HG03196 (cell line): ENCODE results near the gene ZFYVE9.
A peak's percentile ranks its signal among the peaks of the same experiment; 100 is the strongest.

Source experiments
- ATAC-seq: cut with Tn5 transposase; IDR thresholded peaks from one replicate; pipeline ENCODE4 v1.9.1; 2021; ENCODE audit not compliant: unreplicated experiment

Gene ZFYVE9

DNA sequence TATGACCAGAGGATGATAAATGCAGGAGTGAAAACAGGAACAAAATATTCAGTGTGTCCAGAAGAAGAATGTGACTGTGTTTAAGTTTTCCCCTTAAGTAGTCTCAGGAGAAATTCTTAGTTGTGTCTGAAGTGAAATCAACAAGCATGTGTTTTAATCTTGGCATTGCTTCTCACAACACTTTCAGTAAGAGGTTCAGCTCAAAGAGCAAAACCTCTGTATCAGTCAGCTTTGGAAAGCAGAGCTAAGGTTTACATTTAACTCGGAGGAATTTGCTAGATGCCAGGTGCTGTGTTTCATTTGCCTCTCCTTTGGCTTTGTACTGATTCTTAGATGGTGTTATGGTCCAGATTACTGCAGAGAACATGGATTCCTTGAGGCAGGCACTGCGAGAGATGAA, 195.6 kb downstream of the ZFYVE9 start:
- no peak for ATAC-seq

DNA sequence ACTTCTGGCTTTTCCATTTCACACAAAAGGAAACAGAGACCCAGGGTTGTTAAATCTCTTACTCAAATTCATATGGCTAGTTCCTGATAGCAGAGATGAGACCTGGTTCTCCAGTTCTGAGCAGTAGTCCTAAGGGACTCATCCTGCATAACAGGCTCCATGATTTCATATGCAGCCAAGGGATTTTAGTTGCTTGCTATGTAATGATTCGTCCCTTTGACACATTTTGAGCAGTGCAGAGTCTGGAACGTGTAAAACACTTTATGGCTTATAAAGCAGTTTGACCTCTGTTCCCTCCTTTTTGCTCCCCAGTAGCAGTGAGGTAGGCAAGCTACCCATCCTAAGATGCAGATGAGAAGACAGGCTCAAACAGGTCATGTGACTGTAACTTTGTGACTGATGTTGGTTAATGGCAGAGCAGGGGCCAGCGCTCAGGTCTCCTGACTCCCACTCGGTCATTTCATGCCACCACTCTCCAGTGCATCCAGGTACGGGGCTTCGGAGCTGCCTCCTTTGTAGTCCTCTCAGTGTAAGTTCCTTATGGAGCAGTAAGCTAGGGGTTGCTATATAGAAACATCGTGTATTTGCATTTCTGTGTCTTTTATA, 199.9 kb downstream of the ZFYVE9 start:
- ATAC-seq = no peak

DNA sequence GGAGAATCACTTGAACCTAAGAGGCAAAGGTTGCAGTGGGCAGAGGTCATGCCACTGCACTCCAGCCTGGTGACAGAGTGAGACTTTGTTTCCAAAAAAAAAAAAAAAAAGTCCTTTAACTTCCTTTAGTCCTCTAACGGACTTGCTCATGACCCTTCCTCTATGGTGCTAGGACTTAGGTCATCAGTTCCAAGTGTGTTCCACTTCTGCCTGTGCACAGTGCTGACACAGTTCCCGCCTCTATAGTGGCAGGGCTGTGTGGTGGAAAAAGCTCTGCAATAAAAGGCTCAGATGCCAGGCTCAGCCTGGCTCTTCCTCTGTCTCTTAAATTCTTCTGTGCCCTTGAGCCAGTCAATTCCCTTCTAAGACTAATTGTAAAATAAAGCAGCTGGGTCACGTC, 202.1 kb downstream of the ZFYVE9 start:
- no peak for ATAC-seq

DNA sequence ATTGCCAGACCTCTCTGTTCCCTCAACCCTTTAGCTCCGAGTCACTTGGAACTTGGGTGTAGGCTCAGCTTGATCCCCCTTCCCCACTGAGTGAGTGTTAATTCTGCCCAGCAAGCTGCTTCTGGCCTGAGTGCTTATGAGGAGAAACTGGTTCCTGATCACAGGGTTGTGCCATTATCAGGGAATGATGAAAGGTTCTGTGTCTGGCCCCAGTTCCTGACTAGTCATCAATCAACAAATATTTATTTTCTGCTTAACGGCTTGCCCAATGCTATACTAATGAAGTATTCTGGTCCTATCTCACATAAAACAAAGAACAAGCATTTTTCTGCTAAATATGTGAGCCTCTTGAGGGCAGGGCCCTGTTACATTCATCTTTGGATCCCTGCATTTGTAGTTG, 203.4 kb downstream of the ZFYVE9 start:
- ATAC-seq = no peak

DNA sequence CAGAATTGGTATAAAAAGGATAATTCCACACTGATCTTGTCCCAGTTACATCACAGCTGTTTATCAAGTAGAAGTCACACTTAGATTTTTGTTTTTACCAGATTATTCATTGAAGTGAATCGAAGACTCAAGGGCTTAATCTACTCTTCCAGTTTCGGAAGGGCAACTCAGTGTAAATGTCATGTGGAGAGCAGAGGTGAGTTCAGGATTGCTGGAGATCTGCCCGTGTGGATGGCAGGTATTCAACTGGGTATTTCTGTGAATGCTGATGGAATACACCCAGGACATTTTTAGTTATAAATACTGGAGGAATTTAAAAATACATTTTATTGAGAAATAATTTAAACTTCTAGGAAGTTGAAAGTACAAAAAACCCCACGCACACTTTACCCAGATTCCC, 204.8 kb downstream of the ZFYVE9 start:
- ATAC-seq = no peak

DNA sequence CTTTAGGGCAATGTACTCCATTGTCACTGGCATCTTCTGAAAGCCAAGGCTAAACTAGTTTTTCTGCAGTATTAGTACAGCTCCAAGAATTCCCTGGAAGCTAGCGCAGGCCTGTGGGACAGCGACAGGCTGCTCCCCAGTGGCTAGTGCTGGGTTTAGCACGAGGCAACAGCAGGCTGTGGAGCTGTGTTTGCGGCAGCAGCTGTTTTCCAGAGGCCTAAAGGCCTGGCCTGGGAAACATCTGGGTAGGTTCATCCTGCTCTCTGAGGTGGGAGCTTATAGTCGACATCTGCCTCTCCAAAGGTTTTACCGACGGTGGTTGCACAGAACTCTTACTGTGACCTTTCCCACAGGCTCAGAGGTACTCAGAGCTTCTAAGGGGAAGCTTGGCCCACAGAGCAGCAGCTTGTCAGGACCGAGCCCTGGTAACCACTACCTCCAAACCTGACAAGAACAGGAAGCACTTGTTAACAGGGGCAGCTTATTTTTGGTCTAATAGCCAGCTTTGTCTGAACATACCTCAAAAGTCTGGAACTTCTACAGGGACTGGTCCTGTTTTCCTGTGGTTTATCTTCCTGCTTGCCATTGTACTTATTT, 206.9 kb downstream of the ZFYVE9 start:
- no peak for ATAC-seq

DNA sequence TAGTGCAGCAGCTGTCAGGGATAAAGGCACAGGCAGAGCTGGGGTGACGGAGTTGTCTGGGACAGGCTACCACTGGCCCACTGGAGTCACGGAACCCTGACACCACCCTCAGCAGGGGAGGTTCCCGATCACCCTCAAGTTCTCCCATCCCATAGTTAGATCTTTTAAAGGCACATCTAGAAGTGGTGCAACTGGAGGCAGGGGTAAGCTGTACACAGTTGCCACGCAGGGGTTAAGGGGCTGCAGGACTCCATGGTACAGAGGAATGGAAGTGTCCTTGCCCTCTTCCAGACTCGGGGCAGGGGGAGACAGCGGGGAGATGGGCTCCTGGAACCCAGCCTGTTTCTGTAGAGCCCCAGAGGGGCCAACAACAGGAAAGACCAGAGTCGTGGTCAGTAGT, 210.8 kb downstream of the ZFYVE9 start:
- no peak for ATAC-seq

DNA sequence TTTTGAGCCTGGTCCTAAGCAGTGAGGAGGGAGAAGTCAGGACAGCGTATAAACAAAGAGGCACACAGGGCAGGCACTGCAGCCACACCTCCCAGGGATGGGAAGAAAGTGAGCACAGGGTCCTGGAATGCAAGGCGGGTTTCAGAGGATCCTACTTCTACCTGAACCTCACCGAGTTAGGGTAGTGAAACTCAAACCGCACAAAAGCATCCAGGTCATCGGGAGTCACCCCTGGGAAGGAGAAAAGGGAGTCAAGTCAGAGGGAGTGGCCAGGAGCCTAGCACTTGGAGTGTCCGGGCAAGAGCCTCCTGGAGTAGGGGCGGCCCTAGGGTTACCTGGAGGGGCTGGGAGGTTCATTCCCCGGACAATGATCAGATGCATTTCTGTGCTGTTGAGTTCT, 213.5 kb downstream of the ZFYVE9 start:
- ATAC-seq = no peak

DNA sequence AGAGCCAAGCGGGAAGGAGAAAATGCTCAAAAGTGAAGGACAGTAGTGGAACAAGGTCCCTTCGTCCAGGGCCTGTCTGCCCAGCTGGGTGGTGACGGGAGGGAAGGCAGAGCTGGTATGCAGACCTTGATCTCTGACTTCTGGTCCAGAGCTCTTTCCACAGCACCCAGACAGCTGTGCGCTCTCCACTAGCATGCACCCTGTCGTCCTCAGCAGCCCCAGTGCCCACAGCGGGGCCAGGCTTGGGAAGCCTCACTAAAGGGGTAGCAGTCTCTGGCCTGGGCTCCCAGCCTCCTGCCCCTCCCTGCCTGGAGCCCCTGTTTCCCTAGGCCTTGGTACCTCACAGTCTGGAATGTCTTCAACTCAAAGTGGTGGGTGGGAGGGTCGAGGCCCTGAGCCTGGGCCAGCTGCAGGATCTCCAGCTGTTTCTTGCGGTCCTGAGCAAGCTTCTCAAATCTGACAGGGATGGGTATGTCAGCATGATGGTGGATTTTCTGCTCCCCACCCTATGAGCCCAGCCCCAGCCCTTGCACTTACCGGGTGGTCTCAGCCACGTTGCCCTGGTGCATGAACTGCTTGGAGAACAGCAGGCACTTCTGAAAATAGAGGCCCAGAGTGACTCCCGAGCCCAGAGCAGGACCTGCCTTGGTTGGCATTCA, 214.1 kb downstream of the ZFYVE9 start:
- ATAC-seq = no peak

DNA sequence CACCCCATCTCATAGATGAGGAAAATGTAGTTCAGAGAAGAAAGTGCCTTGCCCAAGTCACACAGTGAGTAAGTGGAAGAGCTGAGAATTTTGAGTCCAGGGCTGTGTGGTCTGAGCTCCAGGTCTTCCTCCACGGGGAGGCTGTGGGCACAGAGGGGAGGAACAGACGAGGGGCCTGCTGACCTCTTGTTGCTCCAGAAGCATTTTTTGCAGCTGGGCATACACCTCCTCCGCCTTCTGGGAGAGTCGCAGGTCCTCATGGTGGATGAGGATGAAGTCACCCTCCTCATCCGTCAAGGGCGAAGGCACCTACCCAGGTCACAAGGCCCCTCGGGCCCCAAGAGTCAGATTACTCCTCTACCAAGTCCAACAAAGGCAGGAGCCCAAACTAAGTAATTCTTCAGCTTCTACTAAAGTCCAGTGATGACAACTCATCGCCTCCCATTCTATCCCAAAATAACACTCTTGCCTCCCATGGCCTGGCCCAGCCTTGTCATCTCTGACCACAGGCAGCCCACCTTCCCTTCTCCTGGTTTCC, 215.0 kb downstream of the ZFYVE9 start:
- no peak for ATAC-seq

DNA sequence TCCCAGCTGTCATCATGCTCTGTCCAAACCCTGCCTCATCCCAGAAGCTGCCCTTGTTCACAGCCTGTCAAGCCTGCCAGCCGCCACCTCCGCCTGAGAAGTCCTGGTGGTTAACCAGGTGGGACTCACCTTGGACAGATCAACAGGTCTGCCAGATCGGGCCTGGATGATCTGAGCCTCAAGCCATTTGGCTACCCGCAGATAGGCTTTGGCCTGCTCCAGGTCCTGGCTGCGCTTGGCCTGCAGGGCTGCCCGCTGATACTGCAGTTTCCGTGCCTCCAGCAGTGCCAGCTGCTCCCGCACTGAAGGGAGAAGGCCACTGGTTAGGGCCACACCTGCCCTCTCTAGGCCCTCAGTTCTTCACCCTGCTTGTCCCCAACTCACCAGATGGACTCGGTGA, 215.5 kb downstream of the ZFYVE9 start:
- ATAC-seq = no peak

DNA sequence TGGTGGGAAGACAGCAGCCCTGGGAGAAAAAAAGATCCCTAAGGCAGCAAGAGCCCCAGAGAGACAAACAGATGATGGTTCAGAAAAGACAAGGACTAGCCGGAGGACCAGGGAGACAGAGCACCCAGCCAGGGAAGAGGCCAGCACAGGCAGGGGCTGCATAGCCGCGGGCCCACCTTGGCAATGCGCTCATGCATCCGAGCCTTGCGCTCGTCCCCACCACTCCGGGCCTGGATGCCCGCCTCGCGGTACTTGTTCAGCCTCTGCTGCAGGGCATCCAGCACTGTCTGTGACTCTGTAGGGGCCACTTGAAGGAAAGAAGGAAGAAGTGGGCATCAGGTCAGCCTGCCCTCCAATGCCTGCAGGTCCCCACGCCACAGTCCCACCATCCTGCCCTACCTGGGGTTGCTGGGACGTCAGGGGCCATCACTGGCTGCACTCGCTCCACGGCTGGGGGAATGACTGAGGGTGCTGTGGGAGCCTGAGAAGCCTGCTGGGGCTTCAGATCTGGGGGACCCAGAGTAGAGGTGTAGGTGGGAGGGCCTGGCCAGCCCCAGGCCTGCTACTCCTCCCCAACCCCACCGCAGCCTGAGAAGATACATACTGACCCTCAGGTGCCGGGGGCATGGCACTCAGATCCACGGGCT, 217.1 kb downstream of the ZFYVE9 start:
- ATAC-seq = no peak

DNA sequence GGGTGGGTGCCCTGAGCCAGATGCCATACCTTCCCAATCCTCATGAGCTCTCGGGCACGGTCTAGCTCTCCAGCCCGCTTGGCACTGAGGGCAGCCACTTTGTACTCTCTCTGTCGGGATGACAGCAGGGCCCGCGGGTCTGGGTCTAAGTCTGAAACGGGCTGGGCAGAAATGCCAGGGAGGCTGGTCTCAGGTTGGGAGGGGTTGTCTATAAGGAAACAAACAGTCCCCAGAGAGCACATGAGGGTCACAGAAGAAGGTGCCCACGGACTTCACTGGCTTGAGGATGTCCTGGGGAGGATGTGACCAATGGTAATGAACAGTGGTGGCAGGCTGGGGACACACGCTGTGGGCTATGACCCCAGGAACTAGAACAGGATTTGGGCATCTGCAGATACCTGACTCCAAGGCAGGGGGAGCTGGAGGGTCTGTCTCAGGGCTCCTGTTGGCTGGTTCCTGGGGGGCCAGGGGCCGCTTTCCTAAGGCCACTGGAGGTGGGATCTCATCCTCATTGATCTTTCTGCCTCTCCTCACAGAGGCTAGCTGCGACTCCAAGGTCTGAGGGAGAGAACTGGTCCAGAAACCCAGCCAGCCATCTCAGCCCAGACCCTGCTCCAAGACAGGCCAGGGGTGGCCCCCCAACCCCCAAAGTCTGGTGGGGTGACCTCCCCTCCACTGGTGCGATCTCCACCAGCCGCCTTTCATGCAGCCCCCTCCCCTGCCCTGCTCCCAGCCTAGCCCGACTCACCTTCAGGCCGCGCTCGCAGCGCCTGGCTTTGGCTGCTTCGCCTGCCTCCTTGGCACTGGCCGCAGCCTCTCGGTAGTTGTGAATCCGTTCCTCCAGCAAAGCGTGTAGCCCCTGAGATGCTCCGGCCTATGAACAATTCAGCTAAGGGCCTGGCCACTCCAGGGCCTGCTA, 218.0 kb downstream of the ZFYVE9 start:
- no peak for ATAC-seq

DNA sequence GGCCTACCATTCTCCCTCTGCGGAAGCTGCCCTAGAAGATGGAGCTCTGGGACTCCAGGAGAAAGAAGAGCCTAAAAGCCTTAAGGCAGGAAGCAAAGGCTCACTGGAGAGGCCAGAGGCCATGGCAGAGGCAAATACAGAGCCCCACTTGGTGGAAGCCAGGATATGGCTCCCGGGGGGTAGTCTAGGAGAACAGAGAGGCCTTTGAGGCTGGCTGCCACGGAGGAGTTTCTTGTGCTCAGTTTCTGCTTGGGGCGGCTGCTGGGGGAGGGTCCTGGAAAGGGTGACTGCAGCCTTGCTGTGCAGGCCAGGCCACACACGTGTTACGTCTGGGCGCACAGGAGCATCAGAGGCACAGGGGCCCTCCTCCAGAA, 218.7 kb downstream of the ZFYVE9 start:
- ATAC-seq = no peak

DNA sequence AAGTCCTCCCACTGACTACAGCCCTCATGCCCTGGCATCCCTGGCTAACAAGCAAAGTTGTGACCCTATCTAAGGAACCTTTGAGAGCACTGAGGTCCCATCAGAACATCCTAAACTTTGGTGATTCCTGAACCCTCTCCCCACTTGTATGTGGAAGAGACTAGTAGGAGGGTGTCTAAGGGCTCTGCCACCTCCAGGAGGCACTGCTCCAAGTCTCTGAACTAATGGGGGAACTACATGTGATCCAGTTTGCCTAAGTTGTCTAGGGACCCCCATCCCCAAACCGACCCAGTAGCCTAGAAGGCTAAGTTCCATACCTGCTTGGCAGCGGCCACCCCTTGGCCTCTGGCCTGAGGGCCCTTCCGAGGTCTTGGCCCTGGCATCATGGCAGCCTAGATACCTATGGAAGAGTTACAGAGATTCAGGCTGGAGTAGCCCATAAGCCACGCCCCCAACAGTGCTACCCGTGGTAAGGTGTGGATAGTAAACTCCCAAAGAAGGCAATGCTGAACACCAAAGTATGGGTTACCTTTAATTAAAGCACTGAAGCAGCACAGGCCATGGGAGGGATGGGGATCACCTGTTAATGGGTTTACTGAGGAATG, 222.4 kb downstream of the ZFYVE9 start:
- no peak for ATAC-seq

DNA sequence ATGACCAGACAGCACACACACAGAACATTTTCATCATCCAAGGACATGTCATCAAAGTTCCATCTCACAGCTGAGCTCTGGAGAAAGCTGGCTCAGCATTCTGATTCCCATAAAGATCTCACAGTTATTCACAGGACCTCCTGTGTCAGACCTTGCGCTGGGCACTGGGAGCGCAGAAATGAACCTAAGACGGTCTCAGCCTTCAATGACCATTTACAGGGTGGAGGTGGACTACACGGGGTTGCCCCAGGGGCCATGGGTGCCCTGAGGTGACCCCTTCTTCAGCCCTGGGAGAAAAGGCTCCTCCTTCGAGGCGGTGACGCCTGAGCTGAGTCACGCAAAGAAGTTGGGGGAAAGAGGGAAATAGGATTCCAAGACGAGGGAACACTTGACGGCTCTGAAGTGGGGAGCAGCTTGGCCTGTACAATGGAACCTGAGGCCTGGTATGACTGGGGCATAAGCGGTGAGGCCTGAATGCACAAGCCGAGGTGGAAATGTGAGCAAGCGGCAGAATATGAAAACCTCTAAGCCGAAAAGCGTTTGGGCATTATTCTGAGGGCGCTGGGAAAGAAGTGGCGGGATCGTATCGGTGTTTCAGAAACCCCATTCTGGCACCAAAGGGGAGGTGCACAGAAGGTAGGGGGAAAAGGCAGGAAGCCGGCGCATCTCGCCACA, 223.3 kb downstream of the ZFYVE9 start:
- ATAC-seq = no peak

DNA sequence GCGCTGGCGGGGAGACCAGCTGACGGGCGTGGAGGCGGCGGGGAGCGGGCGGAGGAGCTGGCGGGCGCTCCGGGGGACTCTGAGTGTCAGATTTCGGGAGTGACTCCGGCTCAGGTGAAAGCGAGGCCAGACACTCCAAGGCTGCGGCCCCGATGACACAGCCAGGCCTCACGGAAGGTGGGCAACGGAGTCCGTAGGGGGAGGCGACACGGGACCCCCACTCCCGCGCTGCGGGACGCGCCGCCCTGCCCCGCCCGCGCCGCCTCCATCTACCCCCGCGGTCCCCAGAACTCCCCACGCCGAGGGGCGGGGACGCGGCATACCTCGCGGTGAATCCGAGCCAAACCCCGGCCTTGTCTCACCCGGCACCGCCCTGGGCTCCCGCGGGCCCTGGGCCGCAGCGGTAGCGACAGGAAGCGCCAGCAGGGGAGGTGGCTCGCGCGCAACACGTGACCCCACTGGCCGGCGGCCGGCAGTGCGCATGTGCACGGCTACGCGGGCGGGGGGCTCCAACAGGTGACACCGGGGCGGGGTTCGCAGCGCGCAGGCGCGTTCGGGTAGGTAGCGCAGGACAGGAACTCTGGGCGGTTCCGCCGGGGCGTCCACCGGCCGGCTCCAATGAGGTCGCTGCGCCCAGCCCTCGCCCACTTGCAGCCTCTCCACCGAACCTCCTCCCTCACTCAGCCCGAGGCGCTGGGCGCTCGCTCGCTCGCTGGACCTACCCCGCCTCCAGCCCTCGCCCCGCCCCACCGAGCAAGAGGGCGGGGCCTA, 224.0 kb downstream of the ZFYVE9 start, which contains the start of gene CC2D1B:
Gene CC2D1B (minus strand): TSS at position 460 of the 771 bp plus-strand sequence. CDS start 1,585 bp downstream, outside the sequence.
- peak; percentile 87 for ATAC-seq

DNA sequence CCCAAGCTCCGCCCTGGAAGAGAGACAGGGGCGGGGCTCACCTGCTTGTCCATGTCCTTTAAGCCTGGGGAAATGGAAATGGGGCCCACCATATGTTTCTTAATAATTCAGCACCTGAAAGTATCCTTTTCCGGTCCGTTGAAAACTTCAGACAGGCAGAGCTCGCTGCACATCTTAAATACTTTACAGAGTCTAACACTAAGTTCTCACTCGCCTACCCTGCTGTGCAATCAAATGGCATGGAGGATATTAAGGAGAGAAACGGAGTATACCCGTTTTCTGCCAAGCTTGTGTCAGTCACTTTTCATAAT, 224.6 kb downstream of the ZFYVE9 start:
- ATAC-seq = no peak

DNA sequence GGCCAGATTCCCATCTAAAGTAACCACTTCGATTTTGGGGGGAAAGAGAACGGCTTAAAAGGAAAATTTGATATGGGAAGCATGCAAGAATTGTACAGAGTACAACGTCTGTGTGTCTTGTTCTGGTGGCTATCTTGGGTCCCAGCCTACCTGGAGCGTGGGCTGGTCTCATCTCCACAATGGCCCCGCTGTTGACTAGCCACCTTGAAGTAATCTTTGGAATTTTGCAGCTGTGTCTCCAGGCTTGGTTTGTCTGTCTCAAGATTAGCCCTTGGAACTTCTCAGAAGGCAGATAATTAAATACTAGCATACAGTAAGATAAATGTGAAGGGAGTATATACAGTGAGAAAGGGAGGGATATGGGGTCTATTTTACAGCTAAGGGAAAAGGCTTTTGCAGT, 225.4 kb downstream of the ZFYVE9 start:
- no peak for ATAC-seq
